Ishikawa (cell line): Measurements from ENCODE around the gene SCD5.

Experiments
- EP300 ChIP-seq: IDR thresholded peaks from 2 replicates; pipeline ENCODE4 v1.6.1; 2012; ENCODE audit warnings: borderline replicate concordance
- FOXM1 ChIP-seq: IDR thresholded peaks from 2 replicates; pipeline ENCODE4 v1.6.1; 2012; ENCODE audit warnings: low read depth, borderline replicate concordance
- TAF1 ChIP-seq: IDR thresholded peaks from 2 replicates; pipeline ENCODE4 v1.6.1; 2012; ENCODE audit warnings: low read depth, mild to moderate bottlenecking
- ZBTB7A ChIP-seq: IDR thresholded peaks from 2 replicates; pipeline ENCODE4 v1.6.1; 2012; ENCODE audit warnings: low read depth
- TF ChIP-seq, protein P1 (sequence below): IDR thresholded peaks from 2 replicates; pipeline ENCODE4 v1.6.1; 2012; ENCODE audit warnings: low read depth, mild to moderate bottlenecking
- TF ChIP-seq, protein P2 (sequence below): IDR thresholded peaks from 2 replicates; pipeline ENCODE4 v1.6.1; 2012
- TF ChIP-seq, protein P3 (sequence below): IDR thresholded peaks from 2 replicates; pipeline ENCODE4 v1.6.1; 2012

DNA sequence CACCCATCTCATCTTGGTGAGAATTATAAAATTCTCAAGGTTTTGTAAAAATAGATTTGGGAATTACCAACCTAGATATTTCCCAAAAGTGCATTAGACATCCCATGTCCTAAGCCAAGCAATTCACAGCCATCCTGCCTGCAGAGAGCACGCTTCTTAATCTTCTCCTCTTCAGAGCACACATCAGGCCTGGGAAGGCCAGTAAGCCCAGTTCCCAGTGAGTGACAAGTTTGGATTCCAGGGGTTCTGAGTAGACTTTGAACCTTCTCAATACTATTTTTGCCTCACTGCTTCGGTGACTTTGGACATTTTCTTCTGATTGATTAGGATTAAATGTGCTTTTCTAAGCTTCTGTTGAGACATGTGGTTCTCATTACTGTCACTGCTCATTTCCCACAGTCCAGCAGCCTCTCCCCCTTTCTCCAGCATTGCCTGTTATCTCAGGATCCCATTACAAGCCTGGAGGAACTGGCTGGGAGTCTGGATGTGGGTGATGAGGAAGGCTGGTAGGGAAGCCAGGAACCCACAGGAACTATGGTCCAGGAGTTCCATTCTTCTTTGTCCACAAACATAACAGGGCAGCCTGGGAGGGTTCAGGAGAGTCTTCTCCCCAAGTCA, 180.4 kb downstream of the SCD5 start:
- TF ChIP-seq EP300, result no peak
- TF ChIP-seq, protein P1, sequence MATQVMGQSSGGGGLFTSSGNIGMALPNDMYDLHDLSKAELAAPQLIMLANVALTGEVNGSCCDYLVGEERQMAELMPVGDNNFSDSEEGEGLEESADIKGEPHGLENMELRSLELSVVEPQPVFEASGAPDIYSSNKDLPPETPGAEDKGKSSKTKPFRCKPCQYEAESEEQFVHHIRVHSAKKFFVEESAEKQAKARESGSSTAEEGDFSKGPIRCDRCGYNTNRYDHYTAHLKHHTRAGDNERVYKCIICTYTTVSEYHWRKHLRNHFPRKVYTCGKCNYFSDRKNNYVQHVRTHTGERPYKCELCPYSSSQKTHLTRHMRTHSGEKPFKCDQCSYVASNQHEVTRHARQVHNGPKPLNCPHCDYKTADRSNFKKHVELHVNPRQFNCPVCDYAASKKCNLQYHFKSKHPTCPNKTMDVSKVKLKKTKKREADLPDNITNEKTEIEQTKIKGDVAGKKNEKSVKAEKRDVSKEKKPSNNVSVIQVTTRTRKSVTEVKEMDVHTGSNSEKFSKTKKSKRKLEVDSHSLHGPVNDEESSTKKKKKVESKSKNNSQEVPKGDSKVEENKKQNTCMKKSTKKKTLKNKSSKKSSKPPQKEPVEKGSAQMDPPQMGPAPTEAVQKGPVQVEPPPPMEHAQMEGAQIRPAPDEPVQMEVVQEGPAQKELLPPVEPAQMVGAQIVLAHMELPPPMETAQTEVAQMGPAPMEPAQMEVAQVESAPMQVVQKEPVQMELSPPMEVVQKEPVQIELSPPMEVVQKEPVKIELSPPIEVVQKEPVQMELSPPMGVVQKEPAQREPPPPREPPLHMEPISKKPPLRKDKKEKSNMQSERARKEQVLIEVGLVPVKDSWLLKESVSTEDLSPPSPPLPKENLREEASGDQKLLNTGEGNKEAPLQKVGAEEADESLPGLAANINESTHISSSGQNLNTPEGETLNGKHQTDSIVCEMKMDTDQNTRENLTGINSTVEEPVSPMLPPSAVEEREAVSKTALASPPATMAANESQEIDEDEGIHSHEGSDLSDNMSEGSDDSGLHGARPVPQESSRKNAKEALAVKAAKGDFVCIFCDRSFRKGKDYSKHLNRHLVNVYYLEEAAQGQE, result no peak
- TF ChIP-seq ZBTB7A, result no peak
- no peak for TF ChIP-seq TAF1
- TF ChIP-seq, protein P2, sequence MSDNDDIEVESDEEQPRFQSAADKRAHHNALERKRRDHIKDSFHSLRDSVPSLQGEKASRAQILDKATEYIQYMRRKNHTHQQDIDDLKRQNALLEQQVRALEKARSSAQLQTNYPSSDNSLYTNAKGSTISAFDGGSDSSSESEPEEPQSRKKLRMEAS, result no peak
- TF ChIP-seq, protein P3, sequence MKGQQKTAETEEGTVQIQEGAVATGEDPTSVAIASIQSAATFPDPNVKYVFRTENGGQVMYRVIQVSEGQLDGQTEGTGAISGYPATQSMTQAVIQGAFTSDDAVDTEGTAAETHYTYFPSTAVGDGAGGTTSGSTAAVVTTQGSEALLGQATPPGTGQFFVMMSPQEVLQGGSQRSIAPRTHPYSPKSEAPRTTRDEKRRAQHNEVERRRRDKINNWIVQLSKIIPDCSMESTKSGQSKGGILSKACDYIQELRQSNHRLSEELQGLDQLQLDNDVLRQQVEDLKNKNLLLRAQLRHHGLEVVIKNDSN, result no peak
- TF ChIP-seq FOXM1, result no peak
